Kidney epithelial cell (primary cell): ENCODE data around the gene VAC14. TPM values are rescaled to one million over a fixed set of nuclear protein-coding genes. Genes with fewer than 3 reads are reported as not detected.

Experiments used
- DNase-seq: peaks from one replicate; pipeline ENCODE4 v3.0.0-alpha.2; 2010; ENCODE audit warnings: low read depth
- H3K27me3 ChIP-seq: 2 replicates; pipeline ENCODE4 v1.6.0; 2011; ENCODE audit warnings: low read length; ENCODE audit not compliant: control insufficient read depth, insufficient read depth
- H3K36me3 ChIP-seq: 2 replicates; pipeline ENCODE4 v1.5.1; 2011; ENCODE audit warnings: low read length; ENCODE audit not compliant: control insufficient read depth, insufficient read depth
- H3K4me3 ChIP-seq: 2 replicates; pipeline ENCODE4 v1.5.1; 2011; ENCODE audit warnings: low read depth, mild to moderate bottlenecking, control low read depth, low read length
- CTCF ChIP-seq: IDR thresholded peaks from 2 replicates; pipeline ENCODE4 v1.5.1; 2011; ENCODE audit warnings: mild to moderate bottlenecking, moderate library complexity, low read length, control low read depth, inconsistent platforms; ENCODE audit not compliant: insufficient read depth, poor library complexity, severe bottlenecking
- total RNA-seq: library from RNA; depleted of rRNA; stranded (reverse); fragments of >200 nt; gene quantifications from 2 replicates; pipeline ENCODE4 v1.2.3, GENCODE V29; 2015

Gene VAC14
- total RNA-seq, 1 donor from 2014 or later: 61.3 TPM

- no peaks in the 10 kb centered on the region for H3K27me3 ChIP-seq
- peaks cover 1% of the 10 kb centered on the region for H3K36me3 ChIP-seq
- TF ChIP-seq CTCF: no peak
- DNase-seq: no peak
- H3K4me3 ChIP-seq: no peak overlapping the region
Measured at GRCh38 chr16:70699696-70700095, 101.3 kb downstream of the VAC14 start.

GRCh38 chr16:70698901-70699300 is 102.1 kb downstream of the VAC14 start:
- no peak for DNase-seq
- TF ChIP-seq CTCF: no peak
- Histone ChIP-seq H3K27me3 (no peaks in the 10 kb centered on the region), H3K4me3 (no peak overlapping the region), H3K36me3 (peaks cover 1% of the 10 kb centered on the region)

- no peak for TF ChIP-seq CTCF
- no peak for DNase-seq
- Histone ChIP-seq H3K4me3 (no peak overlapping the region), H3K36me3 (peaks cover 1% of the 10 kb centered on the region), H3K27me3 (no peaks in the 10 kb centered on the region)
Measured at GRCh38 chr16:70697594-70698170, 103.3 kb downstream of the VAC14 start.

GRCh38 chr16:70696952-70697593 is 103.9 kb downstream of the VAC14 start:
- TF ChIP-seq CTCF: no peak
- Histone ChIP-seq H3K36me3 (peaks cover 1% of the 10 kb centered on the region), H3K4me3 (no peak overlapping the region), H3K27me3 (no peaks in the 10 kb centered on the region)
- DNase-seq: no peak

- DNase-seq: no peak
- peaks cover 1% of the 10 kb centered on the region for H3K36me3 ChIP-seq
- TF ChIP-seq CTCF: no peak
- H3K27me3 ChIP-seq: no peaks in the 10 kb centered on the region
- no peak overlapping the region for H3K4me3 ChIP-seq
Measured at GRCh38 chr16:70696355-70696754, 104.6 kb downstream of the VAC14 start.
